Keratinocyte (primary cell): ENCODE data around the gene SPG11.
A peak's percentile ranks its signal among the peaks of the same experiment; 100 is the strongest.

Experiments
- EZH2 ChIP-seq: IDR thresholded peaks from one replicate; pipeline ENCODE4 v1.6.1; 2012; ENCODE audit warnings: inconsistent platforms, mild to moderate bottlenecking, low read length, moderate library complexity
- TF ChIP-seq, protein P1 (sequence below), 3 experiments: IDR thresholded peaks in 1 of 3; conservative IDR thresholded peaks in 1 of 3; optimal IDR thresholded peaks in 1 of 3; 2 replicates in 2 of 3; 3 replicates in 1 of 3; pipeline versions ENCODE3 to v1.5.1; 2011; ENCODE audit warnings: low read length in 3 of 3, mild to moderate bottlenecking in 3 of 3, moderate library complexity in 2 of 3, control low read depth in 1 of 3, inconsistent platforms in 1 of 3; ENCODE audit not compliant: insufficient read depth in 2 of 3; ENCODE audit errors: extremely low read depth in 1 of 3

DNA sequence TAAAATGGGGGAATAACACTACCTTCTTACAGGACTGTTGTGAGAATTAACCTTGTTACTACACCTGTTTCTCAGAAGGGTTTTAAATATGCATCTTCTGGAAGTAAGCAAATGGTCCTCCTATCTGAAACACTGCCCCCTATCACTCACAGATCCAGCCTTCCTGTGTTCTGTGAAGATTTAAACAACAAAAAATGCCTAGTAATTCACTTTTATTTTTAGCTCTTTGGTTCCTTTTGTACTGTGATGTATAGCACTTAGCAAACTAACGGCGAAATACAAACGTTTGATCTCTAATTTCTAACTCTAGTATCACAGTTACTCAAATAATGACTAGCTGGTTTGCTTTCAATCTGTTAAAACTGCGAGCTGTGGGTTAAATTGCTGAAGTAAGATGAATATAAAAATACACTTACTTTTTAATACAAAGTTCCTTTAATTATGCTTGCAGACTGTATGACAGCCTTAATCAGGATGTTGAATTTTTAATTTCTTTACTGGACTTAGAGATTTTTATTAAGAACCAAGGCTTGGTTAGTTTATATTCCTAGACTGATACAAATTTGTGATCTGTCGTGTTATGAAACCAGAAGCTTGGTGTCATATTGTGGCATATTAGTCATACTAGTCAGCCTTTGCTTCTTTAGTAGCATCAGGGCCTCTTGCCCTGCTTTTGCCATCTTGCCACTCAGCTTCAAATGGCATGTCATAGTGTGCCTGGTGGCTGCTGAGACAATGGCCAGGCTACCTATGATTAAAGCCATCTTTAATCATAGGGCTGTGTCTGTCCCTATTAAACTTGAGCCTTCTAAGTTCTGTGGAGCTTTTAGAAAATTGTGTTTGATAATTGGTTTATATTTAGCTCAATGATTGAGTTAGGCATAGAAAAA lies 117.3 kb downstream of the SPG11 start:
- TF ChIP-seq, protein P1, sequence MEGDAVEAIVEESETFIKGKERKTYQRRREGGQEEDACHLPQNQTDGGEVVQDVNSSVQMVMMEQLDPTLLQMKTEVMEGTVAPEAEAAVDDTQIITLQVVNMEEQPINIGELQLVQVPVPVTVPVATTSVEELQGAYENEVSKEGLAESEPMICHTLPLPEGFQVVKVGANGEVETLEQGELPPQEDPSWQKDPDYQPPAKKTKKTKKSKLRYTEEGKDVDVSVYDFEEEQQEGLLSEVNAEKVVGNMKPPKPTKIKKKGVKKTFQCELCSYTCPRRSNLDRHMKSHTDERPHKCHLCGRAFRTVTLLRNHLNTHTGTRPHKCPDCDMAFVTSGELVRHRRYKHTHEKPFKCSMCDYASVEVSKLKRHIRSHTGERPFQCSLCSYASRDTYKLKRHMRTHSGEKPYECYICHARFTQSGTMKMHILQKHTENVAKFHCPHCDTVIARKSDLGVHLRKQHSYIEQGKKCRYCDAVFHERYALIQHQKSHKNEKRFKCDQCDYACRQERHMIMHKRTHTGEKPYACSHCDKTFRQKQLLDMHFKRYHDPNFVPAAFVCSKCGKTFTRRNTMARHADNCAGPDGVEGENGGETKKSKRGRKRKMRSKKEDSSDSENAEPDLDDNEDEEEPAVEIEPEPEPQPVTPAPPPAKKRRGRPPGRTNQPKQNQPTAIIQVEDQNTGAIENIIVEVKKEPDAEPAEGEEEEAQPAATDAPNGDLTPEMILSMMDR (optimal IDR thresholded peaks at IDR 0.05 in 1 of 3, IDR thresholded peaks at IDR 0.05 in 1 of 3, conservative IDR thresholded peaks at IDR 0.05 in 1 of 3; ENCODE audit: extremely low read depth in 1 of 3, insufficient read depth in 2 of 3, low read length in 3 of 3) = peak in 2 of 3 experiments; percentile 29
- no peak for TF ChIP-seq EZH2
